SK-N-SH treated with all-trans-retinoic acid at 6 μM for 48 hours (cell line): ENCODE measurements around the gene ETS1.

ENCODE experiments used
- PPARA ChIP-seq: fragments of 250-450 bp; sonication (Bioruptor Pico); IDR thresholded peaks from 2 replicates; pipeline ENCODE4 v1.5.0; 2020; ENCODE audit warnings: mild to moderate bottlenecking, borderline replicate concordance
- RARB ChIP-seq: fragments of 250-450 bp; sonication (Bioruptor Pico); IDR thresholded peaks from 2 replicates; pipeline ENCODE4 v1.8.0; 2021; ENCODE audit warnings: mild to moderate bottlenecking, moderate library complexity
- TCF4 ChIP-seq: fragments of 250-450 bp; sonication (Bioruptor Pico); IDR thresholded peaks from 2 replicates; pipeline ENCODE4 v1.8.0; 2021; ENCODE audit warnings: mild to moderate bottlenecking, moderate library complexity, borderline replicate concordance
- ZC3H10 ChIP-seq: fragments of 250-450 bp; sonication (Bioruptor Pico); IDR thresholded peaks from 2 replicates; pipeline ENCODE4 v1.5.1; 2021; ENCODE audit warnings: mild to moderate bottlenecking, moderate library complexity
- TF ChIP-seq, protein P1 (sequence below): fragments of 250-450 bp; sonication (Bioruptor Pico); IDR thresholded peaks from 2 replicates; pipeline ENCODE4 v1.5.1; 2020; ENCODE audit warnings: low read depth, mild to moderate bottlenecking, moderate library complexity

DNA sequence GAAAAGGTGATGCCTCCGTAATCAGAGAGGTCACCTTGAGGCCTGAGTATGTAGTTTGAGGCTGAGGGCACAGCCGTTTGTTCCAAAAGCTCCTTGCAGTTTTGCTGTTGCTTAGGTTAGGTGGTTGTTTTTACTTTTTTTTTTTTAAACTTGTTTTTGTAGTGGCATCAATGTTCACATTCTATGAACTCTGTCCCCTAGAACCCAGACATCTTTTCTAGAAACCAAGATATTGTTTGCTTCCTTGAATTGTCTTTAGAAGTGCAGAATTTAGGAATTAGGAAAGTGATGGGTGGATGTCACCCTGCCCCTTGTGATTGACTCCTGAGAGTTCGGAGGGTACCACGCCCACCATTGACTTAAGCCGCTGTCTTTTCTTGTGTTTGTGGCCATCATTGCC, 35.7 kb upstream of the ETS1 start:
- TF ChIP-seq PPARA (CRISPR knock-in tag) (no peak), ZC3H10 (CRISPR knock-in tag) (no peak), TCF4 (CRISPR knock-in tag) (no peak), RARB (CRISPR knock-in tag) (no peak)
- TF ChIP-seq, protein P1, sequence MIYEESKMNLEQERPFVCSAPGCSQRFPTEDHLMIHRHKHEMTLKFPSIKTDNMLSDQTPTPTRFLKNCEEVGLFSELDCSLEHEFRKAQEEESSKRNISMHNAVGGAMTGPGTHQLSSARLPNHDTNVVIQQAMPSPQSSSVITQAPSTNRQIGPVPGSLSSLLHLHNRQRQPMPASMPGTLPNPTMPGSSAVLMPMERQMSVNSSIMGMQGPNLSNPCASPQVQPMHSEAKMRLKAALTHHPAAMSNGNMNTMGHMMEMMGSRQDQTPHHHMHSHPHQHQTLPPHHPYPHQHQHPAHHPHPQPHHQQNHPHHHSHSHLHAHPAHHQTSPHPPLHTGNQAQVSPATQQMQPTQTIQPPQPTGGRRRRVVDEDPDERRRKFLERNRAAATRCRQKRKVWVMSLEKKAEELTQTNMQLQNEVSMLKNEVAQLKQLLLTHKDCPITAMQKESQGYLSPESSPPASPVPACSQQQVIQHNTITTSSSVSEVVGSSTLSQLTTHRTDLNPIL (CRISPR knock-in tag), result no peak
